ENCODE results near the gene CYB5A.

The CYB5A gene

GRCh38 chr18:74241970-74242369, 49.8 kb downstream of the CYB5A start:
- H3K36me3 ChIP-seq (ENCODE audit: control insufficient read depth, insufficient read depth, low read length, severe bottlenecking), result no peaks in the 10 kb centered on the region
- peaks cover 13% of the 10 kb centered on the region for H3K4me1 ChIP-seq (ENCODE audit: control insufficient read depth, insufficient read depth, low read length)
- H3K27me3 ChIP-seq (replicated peaks; ENCODE audit: control insufficient read depth, insufficient read depth, low read length), result no peaks in the 10 kb centered on the region
- H3K9ac ChIP-seq (ENCODE audit: low read length), result no peak overlapping the region
- DNase-seq (ENCODE audit: low read depth), result no peak
- H3K4me3 ChIP-seq (ENCODE audit: low read length), result no peak overlapping the region
- H3K9me3 ChIP-seq (ENCODE audit: control insufficient read depth, low read length), result no peaks in the 10 kb centered on the region

DNA sequence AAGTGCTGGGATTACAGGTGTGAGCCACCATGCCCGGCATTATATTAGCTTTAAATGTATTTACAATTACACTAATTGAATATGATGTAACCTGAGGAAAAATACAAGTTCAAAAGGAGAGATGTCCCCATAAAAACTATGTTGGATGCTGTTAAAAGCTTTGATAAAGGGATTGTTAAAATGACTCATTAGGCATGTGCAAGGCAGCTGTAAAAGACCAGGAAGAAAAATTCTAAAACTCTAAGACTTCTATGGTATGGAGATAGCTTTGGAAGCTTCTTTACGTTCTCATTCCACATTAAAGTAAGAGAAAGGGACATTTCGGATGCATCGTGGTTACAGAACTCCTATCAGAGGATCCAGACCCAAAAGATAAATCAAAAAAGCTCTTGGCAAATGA, 50.3 kb downstream of the CYB5A start:
- no peak for DNase-seq (ENCODE audit: low read depth)
- Histone ChIP-seq H3K4me1 (ENCODE audit: control insufficient read depth, insufficient read depth, low read length) (peaks cover 13% of the 10 kb centered on the region), H3K4me3 (ENCODE audit: low read length) (no peak overlapping the region), H3K27me3 (replicated peaks; ENCODE audit: control insufficient read depth, insufficient read depth, low read length) (no peaks in the 10 kb centered on the region), H3K36me3 (ENCODE audit: control insufficient read depth, insufficient read depth, low read length, severe bottlenecking) (no peaks in the 10 kb centered on the region), H3K9ac (ENCODE audit: low read length) (no peak overlapping the region), H3K9me3 (ENCODE audit: control insufficient read depth, low read length) (no peaks in the 10 kb centered on the region)

- no peaks in the 10 kb centered on the region for H3K36me3 ChIP-seq (ENCODE audit: control insufficient read depth, insufficient read depth, low read length, severe bottlenecking)
Measured at GRCh38 chr18:74239567-74239966, 52.2 kb downstream of the CYB5A start.

DNA sequence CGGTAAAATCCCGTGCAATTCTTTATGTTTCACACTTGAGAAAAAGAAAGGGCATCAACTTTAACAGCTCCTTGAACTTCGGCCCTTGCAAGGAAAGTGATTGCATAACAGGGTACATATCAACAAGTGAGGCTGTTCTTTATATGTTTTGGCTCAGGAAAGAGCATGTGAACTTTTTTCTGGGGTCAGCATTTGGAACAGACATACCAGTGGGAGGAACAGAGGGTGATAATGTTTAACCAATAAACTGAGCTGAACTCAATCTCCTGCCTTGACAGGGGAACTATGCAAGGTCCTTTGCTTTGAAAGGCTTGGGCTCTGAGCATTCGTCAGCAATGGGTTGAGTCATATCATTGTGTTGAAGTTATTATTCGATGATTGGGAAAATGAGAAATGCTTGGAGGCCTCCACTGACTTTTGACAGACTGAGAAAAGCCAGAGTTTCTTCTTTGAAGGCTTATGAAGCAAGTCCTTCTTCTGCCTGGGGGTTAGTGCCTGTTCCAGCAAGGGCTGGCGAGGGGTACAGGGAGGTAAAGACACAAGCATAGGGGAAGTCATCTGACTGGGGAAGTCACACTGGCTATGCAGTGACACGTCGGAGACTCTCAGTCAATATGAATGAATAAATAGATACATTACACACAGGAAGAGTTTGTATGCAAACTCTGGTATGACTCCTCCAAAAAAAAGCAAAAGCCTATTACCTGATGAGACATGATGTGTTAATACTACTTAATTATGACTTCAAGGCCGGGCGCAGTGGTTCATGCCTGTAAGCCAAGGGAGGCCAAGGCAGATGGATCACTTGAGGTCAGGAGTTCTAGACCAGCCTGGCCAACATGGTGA, 57.2 kb downstream of the CYB5A start:
- Histone ChIP-seq H3K9me3 (ENCODE audit: control insufficient read depth, low read length) (no peaks in the 10 kb centered on the region), H3K4me1 (ENCODE audit: control insufficient read depth, insufficient read depth, low read length) (peaks cover 32% of the 10 kb centered on the region), H3K9ac (ENCODE audit: low read length) (peak overlapping the region; percentile 72), H3K4me3 (ENCODE audit: low read length) (no peak overlapping the region), H3K36me3 (ENCODE audit: control insufficient read depth, insufficient read depth, low read length, severe bottlenecking) (no peaks in the 10 kb centered on the region), H3K27me3 (replicated peaks; ENCODE audit: control insufficient read depth, insufficient read depth, low read length) (no peaks in the 10 kb centered on the region)
- DNase-seq (ENCODE audit: low read depth), result peak; percentile 80

More at GRCh38 chr18:74239567-74239966, 52.2 kb downstream of the CYB5A start:
- Histone ChIP-seq H3K9me3 (ENCODE audit: control insufficient read depth, low read length) (no peaks in the 10 kb centered on the region), H3K4me3 (ENCODE audit: low read length) (no peak overlapping the region), H3K27me3 (replicated peaks; ENCODE audit: control insufficient read depth, insufficient read depth, low read length) (no peaks in the 10 kb centered on the region), H3K4me1 (ENCODE audit: control insufficient read depth, insufficient read depth, low read length) (peaks cover 22% of the 10 kb centered on the region), H3K9ac (ENCODE audit: low read length) (no peak overlapping the region)
- no peak for DNase-seq (ENCODE audit: low read depth)

DNA sequence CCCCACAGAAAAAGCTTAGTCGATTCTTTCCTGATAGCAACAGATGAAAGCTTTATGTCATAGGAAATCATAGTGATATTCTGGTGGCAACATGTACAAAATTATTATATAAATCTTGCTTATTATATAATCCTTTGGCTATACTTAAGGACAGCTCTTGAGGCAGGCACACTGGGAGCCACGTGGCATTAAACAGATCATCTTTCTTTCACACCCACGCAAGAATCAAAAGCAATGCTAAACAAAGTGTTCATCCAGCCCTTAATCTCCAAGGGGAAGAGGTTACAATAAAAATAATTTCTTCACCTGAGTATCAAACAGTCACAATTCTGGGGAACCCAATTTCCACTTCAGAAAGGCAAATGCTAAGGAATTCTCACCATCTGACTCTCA, 57.8 kb downstream of the CYB5A start:
- Histone ChIP-seq H3K36me3 (ENCODE audit: control insufficient read depth, insufficient read depth, low read length, severe bottlenecking) (no peaks in the 10 kb centered on the region), H3K9ac (ENCODE audit: low read length) (peak overlapping the region; percentile 58), H3K9me3 (ENCODE audit: control insufficient read depth, low read length) (no peaks in the 10 kb centered on the region), H3K27me3 (replicated peaks; ENCODE audit: control insufficient read depth, insufficient read depth, low read length) (no peaks in the 10 kb centered on the region), H3K4me3 (ENCODE audit: low read length) (no peak overlapping the region), H3K4me1 (ENCODE audit: control insufficient read depth, insufficient read depth, low read length) (peaks cover 32% of the 10 kb centered on the region)
- no peak for DNase-seq (ENCODE audit: low read depth)

- H3K9me3 ChIP-seq (ENCODE audit: control insufficient read depth, low read length), result no peaks in the 10 kb centered on the region
- no peaks in the 10 kb centered on the region for H3K27me3 ChIP-seq (replicated peaks; ENCODE audit: control insufficient read depth, insufficient read depth, low read length)
- no peak for DNase-seq (ENCODE audit: low read depth)
Measured at GRCh38 chr18:74230922-74231714, 60.6 kb downstream of the CYB5A start.

DNA sequence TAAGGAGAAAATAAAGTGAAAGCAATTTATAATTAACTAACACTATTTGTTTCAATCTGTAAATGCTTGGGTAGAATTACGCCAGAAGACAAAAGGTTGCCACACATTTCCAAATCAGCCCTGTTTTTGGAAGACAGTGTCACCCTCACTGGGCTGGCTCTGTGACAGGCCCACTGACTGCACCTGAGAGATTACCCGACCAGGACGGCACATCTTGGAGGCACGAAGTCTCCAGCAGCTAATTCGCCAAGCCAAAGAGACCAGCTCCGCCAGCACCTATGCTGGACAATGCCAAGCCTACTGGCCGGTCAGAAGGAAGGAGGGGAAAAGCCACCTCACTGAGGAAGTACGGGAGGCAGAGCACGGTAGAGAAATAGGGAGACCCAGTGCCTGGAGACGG, 61.9 kb downstream of the CYB5A start:
- Histone ChIP-seq H3K9ac (ENCODE audit: low read length) (no peak overlapping the region), H3K9me3 (ENCODE audit: control insufficient read depth, low read length) (no peaks in the 10 kb centered on the region), H3K27me3 (replicated peaks; ENCODE audit: control insufficient read depth, insufficient read depth, low read length) (no peaks in the 10 kb centered on the region), H3K4me3 (ENCODE audit: low read length) (no peak overlapping the region), H3K4me1 (ENCODE audit: control insufficient read depth, insufficient read depth, low read length) (peaks cover 35% of the 10 kb centered on the region), H3K36me3 (ENCODE audit: control insufficient read depth, insufficient read depth, low read length, severe bottlenecking) (no peaks in the 10 kb centered on the region)
- DNase-seq (ENCODE audit: low read depth), result no peak

More at GRCh38 chr18:74230922-74231714, 60.6 kb downstream of the CYB5A start:
- H3K4me3 ChIP-seq (ENCODE audit: low read length), result no peak overlapping the region
- no peak overlapping the region for H3K9ac ChIP-seq (ENCODE audit: low read length)
- H3K36me3 ChIP-seq (ENCODE audit: control insufficient read depth, insufficient read depth, low read length, severe bottlenecking), result no peaks in the 10 kb centered on the region
- peaks cover 33% of the 10 kb centered on the region for H3K4me1 ChIP-seq (ENCODE audit: control insufficient read depth, insufficient read depth, low read length)

- no peak for DNase-seq (ENCODE audit: low read depth)
- Histone ChIP-seq H3K36me3 (ENCODE audit: control insufficient read depth, insufficient read depth, low read length, severe bottlenecking) (no peaks in the 10 kb centered on the region), H3K9ac (ENCODE audit: low read length) (peak overlapping the region; percentile 10), H3K9me3 (ENCODE audit: control insufficient read depth, low read length) (no peaks in the 10 kb centered on the region), H3K4me3 (ENCODE audit: low read length) (no peak overlapping the region), H3K4me1 (ENCODE audit: control insufficient read depth, insufficient read depth, low read length) (peaks cover 26% of the 10 kb centered on the region), H3K27me3 (replicated peaks; ENCODE audit: control insufficient read depth, insufficient read depth, low read length) (no peaks in the 10 kb centered on the region)
Measured at GRCh38 chr18:74229005-74229404, 62.8 kb downstream of the CYB5A start.

DNA sequence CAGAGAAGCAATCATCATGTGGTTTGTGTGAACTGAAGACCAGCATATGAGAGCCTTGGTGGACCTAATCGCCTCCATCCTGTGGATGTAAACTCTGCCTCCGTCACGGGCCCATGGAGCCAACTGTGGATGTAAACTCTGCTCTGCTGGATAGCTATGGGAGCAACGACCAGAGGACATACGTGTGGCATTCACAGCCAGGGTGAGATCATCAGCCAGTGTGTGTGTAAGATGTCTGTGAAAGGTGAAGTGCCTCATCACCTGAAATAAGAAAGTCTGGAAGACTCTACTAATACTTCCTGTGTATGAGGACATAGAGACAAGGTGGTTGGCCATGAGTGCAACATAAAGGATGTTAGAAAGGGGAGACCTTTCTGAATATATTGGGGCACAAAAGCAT, 63.5 kb downstream of the CYB5A start:
- Histone ChIP-seq H3K9ac (ENCODE audit: low read length) (no peak overlapping the region), H3K9me3 (ENCODE audit: control insufficient read depth, low read length) (no peaks in the 10 kb centered on the region), H3K27me3 (replicated peaks; ENCODE audit: control insufficient read depth, insufficient read depth, low read length) (no peaks in the 10 kb centered on the region), H3K4me1 (ENCODE audit: control insufficient read depth, insufficient read depth, low read length) (peaks cover 19% of the 10 kb centered on the region), H3K4me3 (ENCODE audit: low read length) (no peak overlapping the region), H3K36me3 (ENCODE audit: control insufficient read depth, insufficient read depth, low read length, severe bottlenecking) (no peaks in the 10 kb centered on the region)
- DNase-seq (ENCODE audit: low read depth), result no peak

- H3K4me1 ChIP-seq (ENCODE audit: control insufficient read depth, insufficient read depth, low read length), result peaks cover 19% of the 10 kb centered on the region
- no peak for DNase-seq (ENCODE audit: low read depth)
- no peaks in the 10 kb centered on the region for H3K27me3 ChIP-seq (replicated peaks; ENCODE audit: control insufficient read depth, insufficient read depth, low read length)
- no peaks in the 10 kb centered on the region for H3K36me3 ChIP-seq (ENCODE audit: control insufficient read depth, insufficient read depth, low read length, severe bottlenecking)
- no peak overlapping the region for H3K9ac ChIP-seq (ENCODE audit: low read length)
- no peaks in the 10 kb centered on the region for H3K9me3 ChIP-seq (ENCODE audit: control insufficient read depth, low read length)
- H3K4me3 ChIP-seq (ENCODE audit: low read length), result no peak overlapping the region
Measured at GRCh38 chr18:74226666-74227065, 65.1 kb downstream of the CYB5A start.

DNA sequence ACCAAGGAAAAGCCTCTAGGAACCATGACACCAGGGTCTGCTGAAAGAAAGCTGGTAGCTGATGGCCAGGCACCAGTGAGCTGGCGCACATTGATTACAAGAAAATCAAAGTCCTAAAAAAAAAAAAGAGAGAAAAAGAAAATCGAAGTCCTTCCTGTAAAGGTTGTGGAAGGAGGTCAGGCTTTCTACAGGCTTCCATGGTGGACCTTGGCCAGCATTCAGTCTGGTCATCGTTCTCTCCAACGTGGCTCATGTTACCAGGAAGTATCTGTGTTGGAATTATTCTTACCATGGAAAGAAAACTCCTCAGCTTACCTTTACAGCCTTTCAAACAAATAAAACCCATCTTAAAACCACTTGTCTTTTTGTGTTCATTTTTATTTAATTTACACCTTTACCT, 65.6 kb downstream of the CYB5A start:
- DNase-seq (ENCODE audit: low read depth), result no peak

More for the DNA sequence above, 65.6 kb downstream of the CYB5A start:
- no peaks in the 10 kb centered on the region for H3K36me3 ChIP-seq (ENCODE audit: control insufficient read depth, insufficient read depth, low read length, severe bottlenecking)
- H3K9me3 ChIP-seq (ENCODE audit: control insufficient read depth, low read length), result no peaks in the 10 kb centered on the region
- peaks cover 19% of the 10 kb centered on the region for H3K4me1 ChIP-seq (ENCODE audit: control insufficient read depth, insufficient read depth, low read length)
- H3K4me3 ChIP-seq (ENCODE audit: low read length), result no peak overlapping the region
- no peak overlapping the region for H3K9ac ChIP-seq (ENCODE audit: low read length)
- no peaks in the 10 kb centered on the region for H3K27me3 ChIP-seq (replicated peaks; ENCODE audit: control insufficient read depth, insufficient read depth, low read length)
